ENCODE data around the gene MYLK2. TPM values are rescaled to one million over a fixed set of nuclear protein-coding genes. Genes with fewer than 3 reads are reported as not detected.

MYLK2 gene
- total and polyA plus RNA-seq, 2 of the 4 experiments (the other 2 are of a cell fraction): 0.18 to 0.27 TPM

DNA sequence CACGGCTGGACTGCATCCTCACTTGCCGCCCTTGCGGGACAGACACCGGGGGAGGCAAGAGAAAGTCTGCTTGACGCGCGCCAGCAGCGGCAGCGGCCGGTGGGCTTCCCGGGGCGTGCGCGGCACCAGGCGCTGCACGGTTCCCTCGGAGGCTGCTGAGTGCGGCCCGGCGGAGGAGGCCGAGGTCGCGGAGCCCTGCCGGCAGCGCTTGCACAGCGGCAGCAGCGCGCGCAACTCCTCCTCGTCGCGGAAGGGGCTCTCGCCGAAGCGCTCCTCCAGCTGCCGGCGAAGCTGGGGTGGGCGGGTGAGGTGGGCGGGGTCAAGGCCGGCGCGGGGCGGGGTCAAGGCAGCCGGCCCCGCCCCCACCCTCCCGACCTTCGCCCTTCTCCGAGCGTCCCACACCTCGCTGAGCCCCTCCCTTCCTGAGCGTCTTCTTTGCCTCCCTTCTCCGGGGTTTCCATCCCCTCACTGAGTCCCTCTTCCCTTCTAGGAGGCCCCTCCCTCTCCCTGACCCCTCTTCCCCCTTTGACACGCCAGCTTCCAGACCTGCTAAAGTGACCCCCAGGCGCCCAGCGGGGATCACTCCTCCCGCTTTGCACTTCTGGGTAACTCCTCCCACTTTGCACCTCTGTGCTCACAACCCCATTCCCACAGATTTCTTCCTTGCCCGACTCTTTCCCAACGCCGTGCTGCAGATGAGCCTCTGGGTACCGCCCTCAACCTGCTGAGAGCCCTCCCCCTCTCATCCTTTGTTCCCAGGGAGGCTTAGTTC, 42.4 kb downstream of the MYLK2 start (continued):
- TF ChIP-seq RAD21 (IDR thresholded peaks at IDR 0.05; ENCODE audit: low read length): no peak

- H3K9me3 ChIP-seq (ENCODE audit: control insufficient read depth, insufficient read depth, low read length): no peaks in the 10 kb centered on the region
- no peak overlapping the region for H2BK120ac ChIP-seq (ENCODE audit: low read depth, low read length)
- no peak overlapping the region for H3K9ac ChIP-seq (ENCODE audit: low read depth, low read length)
- intact Hi-C loops (cut with micrococcal nuclease): no loop called here
- 83% methylated on average over 2 of the region's 5 CpGs; no CpG with 5 or more reads in 1 of the 2 experiments for WGBS, 2 experiments (ENCODE audit: extremely low coverage in 2 of 2, insufficient read length in 1 of 2)
- H4K20me1 ChIP-seq (ENCODE audit: insufficient read depth, low read length): no peaks in the 10 kb centered on the region
- ChIA-PET POLR2A (ENCODE audit: unreplicated experiment) (no interaction called here), CTCF (no interaction called here)
- H2AK9ac ChIP-seq (replicated peaks; ENCODE audit: low read depth, low read length, poor library complexity): no peak overlapping the region
- peaks cover 2% of the 10 kb centered on the region; the same call in 1 of the 2 replicates for H3K4me1 ChIP-seq (ENCODE audit: control insufficient read depth, insufficient read depth, low read length)
- no peak overlapping the region for H2AK5ac ChIP-seq (ENCODE audit: low read depth, low read length)
- ATAC-seq (ENCODE audit: low read depth) (no peak), DNase-seq (no peak)
- no peak overlapping the region for H2BK20ac ChIP-seq (ENCODE audit: low read depth, low read length)
- no peak overlapping the region for H4K8ac ChIP-seq (ENCODE audit: low read depth in 2 of 2, low read length in 2 of 2)
- no peak overlapping the region for H3K14ac ChIP-seq (replicated peaks; ENCODE audit: low read depth, low read length)
- no peak overlapping the region for H2BK15ac ChIP-seq (ENCODE audit: low read depth, low read length)
- H3K27ac ChIP-seq (ENCODE audit: insufficient read depth, low read length): no peak overlapping the region
- H3K4me2 ChIP-seq (ENCODE audit: low read depth, low read length): no peak overlapping the region
- no peak overlapping the region for H3K4ac ChIP-seq (ENCODE audit: low read depth, low read length)
- no peak overlapping the region for H3K56ac ChIP-seq (ENCODE audit: extremely low read depth, insufficient read depth, low read length)
- no TSS peak for BruUV-seq (replicated peaks)
- no peaks in the 10 kb centered on the region for H3K36me3 ChIP-seq (ENCODE audit: control insufficient read depth, insufficient read depth, low read length)
- H3K4me3 ChIP-seq (ENCODE audit: insufficient read depth, low read depth, low read length): no peak overlapping the region
- dilution Hi-C loops (cut with HindIII; ENCODE audit: low sequenced_read_pairs, unreplicated experiment): no loop called here
- no peak overlapping the region for H2BK5ac ChIP-seq (ENCODE audit: low read depth, low read length, poor library complexity, severe bottlenecking)
- H3K9me1 ChIP-seq (ENCODE audit: insufficient read depth, low read length): no peaks in the 10 kb centered on the region; the same call in 1 of the 2 replicates
- no peak overlapping the region for H3K18ac ChIP-seq (ENCODE audit: low read depth, low read length)
- H3K23ac ChIP-seq (ENCODE audit: low read depth, low read length): no peak overlapping the region
- no peak for TF ChIP-seq MAFK (IDR thresholded peaks at IDR 0.05; ENCODE audit: low read depth, low read length)
- TF ChIP-seq, protein P1, sequence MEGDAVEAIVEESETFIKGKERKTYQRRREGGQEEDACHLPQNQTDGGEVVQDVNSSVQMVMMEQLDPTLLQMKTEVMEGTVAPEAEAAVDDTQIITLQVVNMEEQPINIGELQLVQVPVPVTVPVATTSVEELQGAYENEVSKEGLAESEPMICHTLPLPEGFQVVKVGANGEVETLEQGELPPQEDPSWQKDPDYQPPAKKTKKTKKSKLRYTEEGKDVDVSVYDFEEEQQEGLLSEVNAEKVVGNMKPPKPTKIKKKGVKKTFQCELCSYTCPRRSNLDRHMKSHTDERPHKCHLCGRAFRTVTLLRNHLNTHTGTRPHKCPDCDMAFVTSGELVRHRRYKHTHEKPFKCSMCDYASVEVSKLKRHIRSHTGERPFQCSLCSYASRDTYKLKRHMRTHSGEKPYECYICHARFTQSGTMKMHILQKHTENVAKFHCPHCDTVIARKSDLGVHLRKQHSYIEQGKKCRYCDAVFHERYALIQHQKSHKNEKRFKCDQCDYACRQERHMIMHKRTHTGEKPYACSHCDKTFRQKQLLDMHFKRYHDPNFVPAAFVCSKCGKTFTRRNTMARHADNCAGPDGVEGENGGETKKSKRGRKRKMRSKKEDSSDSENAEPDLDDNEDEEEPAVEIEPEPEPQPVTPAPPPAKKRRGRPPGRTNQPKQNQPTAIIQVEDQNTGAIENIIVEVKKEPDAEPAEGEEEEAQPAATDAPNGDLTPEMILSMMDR (conservative IDR thresholded peaks at IDR 0.05; ENCODE audit: low read depth, low read length): no peak
- TF ChIP-seq FOS (IDR thresholded peaks at IDR 0.05; ENCODE audit: low read depth, low read length): no peak
- TF ChIP-seq MAZ (IDR thresholded peaks at IDR 0.05; ENCODE audit: borderline replicate concordance, low read depth, low read length): no peak
- no peak for TF ChIP-seq BHLHE40 (IDR thresholded peaks at IDR 0.05; ENCODE audit: low read depth, low read length)
- TF ChIP-seq RFX5 (IDR thresholded peaks at IDR 0.05; ENCODE audit: low read depth, low read length): no peak
- no peaks in the 10 kb centered on the region for H3K79me1 ChIP-seq (ENCODE audit: low read depth in 1 of 2, low read length in 2 of 2)
- peaks cover 85% of the 10 kb centered on the region for H3K27me3 ChIP-seq (ENCODE audit: control insufficient read depth, insufficient read depth, low read length)
- H4K5ac ChIP-seq (ENCODE audit: low read depth, low read length): no peak overlapping the region
- in situ Hi-C loops (cut with MboI; ENCODE audit: low sequenced_read_pairs): no loop called here
- H4K91ac ChIP-seq (ENCODE audit: insufficient read depth, low read depth, low read length): no peak overlapping the region
- H2AFZ ChIP-seq (replicated peaks; ENCODE audit: low read length, poor library complexity): no peak overlapping the region
Measured at GRCh38 chr20:31862157-31862470, 43.0 kb downstream of the MYLK2 start.

All from IMR-90 (cell line).